HEK293 (cell line): ENCODE measurements around the gene AMMECR1.

Experiments
- CTCF ChIA-PET: fragments of 350-600 bp; formaldehyde crosslinking; extraction: SDS; loops from one replicate; lab custom pipeline; 2021; ENCODE audit warnings: antibody characterized with exemption; lab: Yijun Ruan, JAX
- POLR2A ChIA-PET: fragments of 300-600 bp; formaldehyde crosslinking; extraction: SDS; loops from one replicate; lab custom pipeline; 2020; ENCODE audit warnings: antibody characterized with exemption, inconsistent platforms; lab: Yijun Ruan, JAX
- H3K27ac ChIP-seq: fragments of 200-500 bp; sonication (Bioruptor generic); 2 replicates; pipeline ENCODE4 v1.5.1; 2014; ENCODE audit warnings: low read depth, low read length, control low read depth, inconsistent platforms; ENCODE audit errors: extremely low read depth
- H3K36me3 ChIP-seq, 2 experiments: fragments of 200-500 bp in 1 of 2; sonication (Bioruptor generic) in 1 of 2; 1 replicate in 1 of 2; 2 replicates in 1 of 2; pipeline ENCODE4 v1.5.1; 2014 to 2017; ENCODE audit warnings: inconsistent platforms in 2 of 2, low read length in 2 of 2; ENCODE audit not compliant: control insufficient read depth in 2 of 2, insufficient read depth in 1 of 2
- H3K4me1 ChIP-seq: fragments of 200-500 bp; sonication (Bioruptor generic); 2 replicates; pipeline ENCODE4 v1.5.1; 2014; ENCODE audit warnings: mild to moderate bottlenecking, low read length, inconsistent platforms; ENCODE audit not compliant: control insufficient read depth, insufficient read depth
- H3K4me3 ChIP-seq: 2 replicates; pipeline ENCODE4 v1.5.1; 2011; ENCODE audit warnings: low read depth, mild to moderate bottlenecking, control low read depth, low read length, moderate library complexity
- H3K9me3 ChIP-seq: fragments of 200-500 bp; sonication (Bioruptor generic); 2 replicates; pipeline ENCODE4 v1.5.1; 2014; ENCODE audit warnings: low read depth, low read length, inconsistent platforms; ENCODE audit not compliant: control insufficient read depth, insufficient read depth
- KLF10 ChIP-seq: fragments of 450-650 bp; IDR thresholded peaks from 2 replicates; pipeline ENCODE4 v1.5.1; 2018; ENCODE audit warnings: missing biosample characterization, mild to moderate bottlenecking, missing genetic modification characterization
- MZF1 ChIP-seq: fragments of 450-650 bp; formaldehyde crosslinking; IDR thresholded peaks from 2 replicates; pipeline ENCODE4 v1.5.1; 2017; ENCODE audit warnings: missing biosample characterization, missing genetic modification characterization, borderline replicate concordance
- OVOL3 ChIP-seq: fragments of 450-650 bp; formaldehyde crosslinking; IDR thresholded peaks from 2 replicates; pipeline ENCODE4 v1.5.1; 2016; ENCODE audit warnings: missing biosample characterization, missing genetic modification characterization
- SP3 ChIP-seq: fragments of 450-650 bp; formaldehyde crosslinking; IDR thresholded peaks from 2 replicates; pipeline ENCODE4 v1.5.1; 2016; ENCODE audit warnings: missing biosample characterization, missing genetic modification characterization
- ZFP69B ChIP-seq: fragments of 450-650 bp; formaldehyde crosslinking; IDR thresholded peaks from 2 replicates; pipeline ENCODE4 v1.5.1; 2016; ENCODE audit warnings: missing biosample characterization, missing genetic modification characterization
- ZNF132 ChIP-seq: fragments of 450-650 bp; formaldehyde crosslinking; IDR thresholded peaks from 2 replicates; pipeline ENCODE4 v1.5.1; 2017; ENCODE audit warnings: missing biosample characterization, missing genetic modification characterization, borderline replicate concordance
- ZNF184 ChIP-seq: fragments of 450-650 bp; IDR thresholded peaks from 2 replicates; pipeline ENCODE4 v1.5.1; 2018; ENCODE audit warnings: missing biosample characterization, mild to moderate bottlenecking, missing genetic modification characterization
- ZNF302 ChIP-seq: fragments of 450-650 bp; formaldehyde crosslinking; IDR thresholded peaks from 2 replicates; pipeline ENCODE4 v1.5.1; 2016; ENCODE audit warnings: missing biosample characterization, missing genetic modification characterization, low read depth
- ZNF335 ChIP-seq: fragments of 450-650 bp; formaldehyde crosslinking; conservative IDR thresholded peaks from 2 replicates; pipeline ENCODE4 v1.5.1; 2016; ENCODE audit warnings: missing biosample characterization, missing genetic modification characterization
- ZNF391 ChIP-seq: fragments of 450-650 bp; formaldehyde crosslinking; IDR thresholded peaks from 2 replicates; pipeline ENCODE4 v1.5.1; 2016; ENCODE audit warnings: low read depth, missing biosample characterization, missing genetic modification characterization, borderline replicate concordance
- ZNF404 ChIP-seq: fragments of 450-650 bp; formaldehyde crosslinking; IDR thresholded peaks from 2 replicates; pipeline ENCODE4 v1.5.1; 2017; ENCODE audit warnings: missing biosample characterization, missing genetic modification characterization
- ZNF426 ChIP-seq: fragments of 450-650 bp; formaldehyde crosslinking; IDR thresholded peaks from 2 replicates; pipeline ENCODE4 v1.5.1; 2017; ENCODE audit warnings: missing biosample characterization, missing genetic modification characterization, mild to moderate bottlenecking, inconsistent platforms, moderate library complexity
- ZNF544 ChIP-seq: fragments of 450-650 bp; formaldehyde crosslinking; IDR thresholded peaks from 2 replicates; pipeline ENCODE4 v1.5.0; 2017; ENCODE audit warnings: missing biosample characterization, missing genetic modification characterization
- ZNF555 ChIP-seq: fragments of 450-650 bp; formaldehyde crosslinking; conservative IDR thresholded peaks from 2 replicates; pipeline ENCODE4 v1.5.1; 2017; ENCODE audit warnings: missing biosample characterization, mild to moderate bottlenecking, missing genetic modification characterization, inconsistent platforms
- ZNF621 ChIP-seq: fragments of 450-650 bp; formaldehyde crosslinking; IDR thresholded peaks from 2 replicates; pipeline ENCODE4 v1.5.1; 2017; ENCODE audit warnings: missing biosample characterization, missing genetic modification characterization
- ZNF629 ChIP-seq: fragments of 450-650 bp; formaldehyde crosslinking; IDR thresholded peaks from 2 replicates; pipeline ENCODE4 v1.5.1; 2017; ENCODE audit warnings: missing biosample characterization, missing genetic modification characterization
- ZNF707 ChIP-seq: fragments of 450-650 bp; formaldehyde crosslinking; IDR thresholded peaks from 2 replicates; pipeline ENCODE4 v1.5.1; 2016; ENCODE audit warnings: missing biosample characterization, missing genetic modification characterization
- ZNF777 ChIP-seq: fragments of 450-650 bp; formaldehyde crosslinking; IDR thresholded peaks from 2 replicates; pipeline ENCODE4 v1.5.1; 2017; ENCODE audit warnings: missing biosample characterization, missing genetic modification characterization, borderline replicate concordance
- TF ChIP-seq, protein P1 (sequence below): fragments of 450-650 bp; formaldehyde crosslinking; IDR thresholded peaks from 2 replicates; pipeline ENCODE4 v1.5.1; 2016; ENCODE audit warnings: missing biosample characterization, missing genetic modification characterization
- TF ChIP-seq, protein P2 (sequence below): fragments of 450-650 bp; formaldehyde crosslinking; IDR thresholded peaks from 2 replicates; pipeline ENCODE4 v1.5.1; 2016; ENCODE audit warnings: missing biosample characterization, missing genetic modification characterization

AMMECR1 gene

DNA sequence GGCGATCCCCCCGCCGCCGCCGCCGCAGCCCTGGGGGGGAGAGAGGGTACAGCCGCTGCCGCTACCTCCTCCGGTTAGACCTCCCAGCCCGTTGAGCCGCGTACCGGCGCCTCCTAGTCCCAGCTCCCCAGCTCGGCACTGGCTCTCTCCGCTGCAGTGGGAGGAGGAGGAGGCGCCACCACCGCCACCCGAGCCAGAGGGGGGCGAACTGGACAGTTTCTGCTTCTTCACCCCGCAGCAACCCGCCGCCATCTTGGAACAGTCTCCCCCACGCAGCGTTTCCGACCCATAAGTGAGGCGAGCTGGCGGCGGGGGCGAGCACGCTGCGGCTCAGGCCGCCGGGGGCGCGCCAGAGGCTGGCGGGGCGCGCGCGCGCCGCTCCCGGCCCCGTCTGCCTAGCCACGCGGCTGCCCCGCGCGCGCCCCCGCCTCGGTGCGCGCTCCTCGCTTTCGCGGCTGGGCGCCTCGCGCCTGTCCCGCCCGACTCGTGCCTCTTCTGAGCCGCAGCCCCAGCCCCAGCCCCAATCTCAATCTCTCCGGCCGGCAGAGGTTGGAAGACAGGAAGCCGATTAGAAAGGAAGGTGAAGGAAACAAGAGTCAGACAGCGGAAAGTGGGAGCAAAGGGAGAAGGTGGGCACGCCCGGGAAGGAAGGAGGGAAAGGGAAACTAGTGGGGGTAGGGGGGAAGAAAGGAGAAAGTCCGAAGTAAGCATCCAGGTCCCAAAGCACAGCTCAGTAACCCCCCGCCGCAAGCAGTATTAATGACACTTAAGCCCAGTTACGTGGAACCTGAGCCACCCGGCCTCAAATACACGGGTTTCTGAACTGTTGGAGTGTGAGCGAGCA is at the start of gene AMMECR1 (continued):
- TF ChIP-seq, protein P1, sequence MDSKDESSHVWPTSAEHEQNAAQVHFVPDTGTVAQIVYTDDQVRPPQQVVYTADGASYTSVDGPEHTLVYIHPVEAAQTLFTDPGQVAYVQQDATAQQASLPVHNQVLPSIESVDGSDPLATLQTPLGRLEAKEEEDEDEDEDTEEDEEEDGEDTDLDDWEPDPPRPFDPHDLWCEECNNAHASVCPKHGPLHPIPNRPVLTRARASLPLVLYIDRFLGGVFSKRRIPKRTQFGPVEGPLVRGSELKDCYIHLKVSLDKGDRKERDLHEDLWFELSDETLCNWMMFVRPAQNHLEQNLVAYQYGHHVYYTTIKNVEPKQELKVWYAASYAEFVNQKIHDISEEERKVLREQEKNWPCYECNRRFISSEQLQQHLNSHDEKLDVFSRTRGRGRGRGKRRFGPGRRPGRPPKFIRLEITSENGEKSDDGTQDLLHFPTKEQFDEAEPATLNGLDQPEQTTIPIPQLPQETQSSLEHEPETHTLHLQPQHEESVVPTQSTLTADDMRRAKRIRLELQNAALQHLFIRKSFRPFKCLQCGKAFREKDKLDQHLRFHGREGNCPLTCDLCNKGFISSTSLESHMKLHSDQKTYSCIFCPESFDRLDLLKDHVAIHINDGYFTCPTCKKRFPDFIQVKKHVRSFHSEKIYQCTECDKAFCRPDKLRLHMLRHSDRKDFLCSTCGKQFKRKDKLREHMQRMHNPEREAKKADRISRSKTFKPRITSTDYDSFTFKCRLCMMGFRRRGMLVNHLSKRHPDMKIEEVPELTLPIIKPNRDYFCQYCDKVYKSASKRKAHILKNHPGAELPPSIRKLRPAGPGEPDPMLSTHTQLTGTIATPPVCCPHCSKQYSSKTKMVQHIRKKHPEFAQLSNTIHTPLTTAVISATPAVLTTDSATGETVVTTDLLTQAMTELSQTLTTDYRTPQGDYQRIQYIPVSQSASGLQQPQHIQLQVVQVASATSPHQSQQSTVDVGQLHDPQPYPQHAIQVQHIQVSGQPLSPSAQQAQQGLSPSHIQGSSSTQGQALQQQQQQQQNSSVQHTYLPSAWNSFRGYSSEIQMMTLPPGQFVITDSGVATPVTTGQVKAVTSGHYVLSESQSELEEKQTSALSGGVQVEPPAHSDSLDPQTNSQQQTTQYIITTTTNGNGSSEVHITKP (tag by site-specific recombination): peak; percentile 94
- TF ChIP-seq ZNF391 (no peak; the same call in 1 of the 2 replicates), ZNF629 (no peak; the same call in 1 of the 2 replicates), ZFP69B (tag by site-specific recombination) (0 out of 2 replicates have a peak, but pooled peaks have one; percentile 16)

DNA sequence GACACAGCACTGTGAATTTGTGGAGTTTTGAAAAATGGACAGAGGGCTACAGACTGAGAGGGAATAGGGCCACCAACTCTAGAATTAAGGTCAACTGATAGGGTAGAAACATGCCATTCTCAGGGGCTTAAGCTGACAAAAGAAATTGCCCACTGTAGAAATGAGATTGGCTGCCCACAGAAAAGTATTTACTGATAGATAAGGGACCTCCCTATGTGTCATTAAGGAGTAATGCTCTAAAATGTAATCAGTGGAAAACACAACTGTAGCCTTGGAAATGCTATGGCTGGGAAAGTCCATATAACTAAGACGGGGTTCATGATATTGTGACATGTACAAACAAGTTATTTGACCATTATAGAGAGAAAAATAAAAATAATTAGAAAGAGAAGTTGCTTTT is 45.4 kb upstream of the AMMECR1 start:
- POLR2A ChIA-PET: no interaction called here
- no peak for TF ChIP-seq ZNF132 (tag by site-specific recombination)
- no peak for TF ChIP-seq ZNF544 (tag by site-specific recombination)
- TF ChIP-seq ZNF621: no peak
- TF ChIP-seq ZNF335: no peak
- TF ChIP-seq ZNF555: no peak
- TF ChIP-seq ZNF426 (tag by site-specific recombination): no peak
- TF ChIP-seq, protein P2, sequence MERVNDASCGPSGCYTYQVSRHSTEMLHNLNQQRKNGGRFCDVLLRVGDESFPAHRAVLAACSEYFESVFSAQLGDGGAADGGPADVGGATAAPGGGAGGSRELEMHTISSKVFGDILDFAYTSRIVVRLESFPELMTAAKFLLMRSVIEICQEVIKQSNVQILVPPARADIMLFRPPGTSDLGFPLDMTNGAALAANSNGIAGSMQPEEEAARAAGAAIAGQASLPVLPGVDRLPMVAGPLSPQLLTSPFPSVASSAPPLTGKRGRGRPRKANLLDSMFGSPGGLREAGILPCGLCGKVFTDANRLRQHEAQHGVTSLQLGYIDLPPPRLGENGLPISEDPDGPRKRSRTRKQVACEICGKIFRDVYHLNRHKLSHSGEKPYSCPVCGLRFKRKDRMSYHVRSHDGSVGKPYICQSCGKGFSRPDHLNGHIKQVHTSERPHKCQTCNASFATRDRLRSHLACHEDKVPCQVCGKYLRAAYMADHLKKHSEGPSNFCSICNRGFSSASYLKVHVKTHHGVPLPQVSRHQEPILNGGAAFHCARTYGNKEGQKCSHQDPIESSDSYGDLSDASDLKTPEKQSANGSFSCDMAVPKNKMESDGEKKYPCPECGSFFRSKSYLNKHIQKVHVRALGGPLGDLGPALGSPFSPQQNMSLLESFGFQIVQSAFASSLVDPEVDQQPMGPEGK: no peak
- TF ChIP-seq ZNF302: no peak
- no peak for TF ChIP-seq ZNF777
- no peak for TF ChIP-seq KLF10 (tag by site-specific recombination)
- TF ChIP-seq SP3 (tag by site-specific recombination): no peak
- no peak for TF ChIP-seq ZNF404 (tag by site-specific recombination)
- no peak for TF ChIP-seq MZF1 (tag by site-specific recombination)
- TF ChIP-seq ZNF707: no peak
- TF ChIP-seq ZNF184 (tag by site-specific recombination): no peak
- no peak for TF ChIP-seq OVOL3 (tag by site-specific recombination)
- H3K27ac ChIP-seq: no peak overlapping the region
- H3K4me1 ChIP-seq: no peaks in the 10 kb centered on the region
- no peak overlapping the region for H3K4me3 ChIP-seq
- CTCF ChIA-PET: interaction anchor here (1.0 to 1.1 kb wide), 2 partner anchors 45 to 136 kb away, joined by 3 to 5 read pairs; no protein-coding TSS in a partner anchor
- no peaks in the 10 kb centered on the region for H3K9me3 ChIP-seq
- no peaks in the 10 kb centered on the region for H3K36me3 ChIP-seq
